UCSD-AML1 (cell line): Measurements from ENCODE around the gene ADM.

Experiments used
- DNase-seq: peaks from one replicate; lab custom pipeline; 2025; ENCODE audit not compliant: unreplicated experiment; lab: John Stamatoyannopoulos, UW

Gene ADM

GRCh38 chr11:10327254-10327653 lies 22.4 kb downstream of the ADM start:
- DNase-seq = peak; percentile 24

GRCh38 chr11:10328314-10329098 lies 23.6 kb downstream of the ADM start:
- DNase-seq = no peak

GRCh38 chr11:10329356-10329755 lies 24.5 kb downstream of the ADM start:
- no peak for DNase-seq

GRCh38 chr11:10329935-10330334 lies 25.1 kb downstream of the ADM start:
- DNase-seq = no peak

GRCh38 chr11:10331548-10332289 lies 26.8 kb downstream of the ADM start:
- DNase-seq = no peak

GRCh38 chr11:10333490-10333889 lies 28.6 kb downstream of the ADM start:
- no peak for DNase-seq

- no peak for DNase-seq
Observed at GRCh38 chr11:10338287-10338686, 33.4 kb downstream of the ADM start.

GRCh38 chr11:10348650-10349280 lies 43.9 kb downstream of the ADM start:
- no peak for DNase-seq

- no peak for DNase-seq
Observed at GRCh38 chr11:10349281-10349665, 44.4 kb downstream of the ADM start.

GRCh38 chr11:10349806-10350205 lies 44.9 kb downstream of the ADM start:
- DNase-seq = no peak

- DNase-seq = no peak
Observed at GRCh38 chr11:10350334-10350733, 45.5 kb downstream of the ADM start.

- DNase-seq = no peak
Observed at GRCh38 chr11:10351435-10351764, 46.5 kb downstream of the ADM start.

GRCh38 chr11:10351765-10352641 lies 47.1 kb downstream of the ADM start:
- DNase-seq = no peak

- no peak for DNase-seq
Observed at GRCh38 chr11:10352921-10353550, 48.2 kb downstream of the ADM start.

- no peak for DNase-seq
Observed at GRCh38 chr11:10354389-10354788, 49.5 kb downstream of the ADM start.

GRCh38 chr11:10355257-10355661 lies 50.4 kb downstream of the ADM start:
- DNase-seq = no peak

- DNase-seq = no peak
Observed at GRCh38 chr11:10356161-10356560, 51.3 kb downstream of the ADM start.
